CD4-positive, alpha-beta T cell treated with Interleukin-1 beta for 1 hour (primary cell): ENCODE results near the gene KRTAP10-8.
A peak's percentile ranks its signal among the peaks of the same experiment; 100 is the strongest.
"Not testable (repeated sequence)": the region's sequence is repeated elsewhere in the genome, so short reads cannot be mapped to it uniquely, and the experiment has no call there.

ENCODE experiments used
- DNase-seq, 2 donors: peaks; one replicate each; pipeline ENCODE4 v3.0.0-alpha.2; 2020 to 2022

KRTAP10-8 gene

GRCh38 chr21:44579056-44579832 is 32.6 kb upstream of the KRTAP10-8 start:
- no peak for DNase-seq

- no peak for DNase-seq
Observed at GRCh38 chr21:44579833-44580144, 32.1 kb upstream of the KRTAP10-8 start.

GRCh38 chr21:44580231-44580821 is 31.6 kb upstream of the KRTAP10-8 start, which contains the start of gene KRTAP10-5:
TSS of gene KRTAP10-5 (minus strand) at chr21:44580604. CDS start at chr21:44580578, 26 bp downstream.
- not testable (repeated sequence) for DNase-seq

GRCh38 chr21:44581158-44581557 is 30.7 kb upstream of the KRTAP10-8 start:
- DNase-seq: no peak

GRCh38 chr21:44582055-44582454 is 29.8 kb upstream of the KRTAP10-8 start:
- DNase-seq: no peak

GRCh38 chr21:44583089-44583799 is 28.6 kb upstream of the KRTAP10-8 start:
- DNase-seq: no peak

- peak in 1 of 2 donors; percentile 26 for DNase-seq
Observed at GRCh38 chr21:44583800-44584147, 28.1 kb upstream of the KRTAP10-8 start.

- no peak for DNase-seq
Observed at GRCh38 chr21:44585892-44586291, 26.0 kb upstream of the KRTAP10-8 start.

- no peak for DNase-seq
Observed at GRCh38 chr21:44589094-44589493, 22.8 kb upstream of the KRTAP10-8 start.

GRCh38 chr21:44589586-44590305 is 22.1 kb upstream of the KRTAP10-8 start:
- no peak for DNase-seq

GRCh38 chr21:44590311-44590721 is 21.6 kb upstream of the KRTAP10-8 start:
- no peak for DNase-seq

GRCh38 chr21:44590897-44591800 is 20.7 kb upstream of the KRTAP10-8 start:
- not testable (repeated sequence) for DNase-seq

- not testable (repeated sequence) for DNase-seq
Observed at GRCh38 chr21:44591801-44592130, 20.1 kb upstream of the KRTAP10-8 start.

- no peak for DNase-seq
Observed at GRCh38 chr21:44592446-44593311, 19.2 kb upstream of the KRTAP10-8 start, which contains the start of gene KRTAP10-6. TSS of gene KRTAP10-6 (minus strand) at chr21:44592505. CDS start at chr21:44592484, 21 bp downstream.

- no peak for DNase-seq
Observed at GRCh38 chr21:44593598-44594405, 18.1 kb upstream of the KRTAP10-8 start.

GRCh38 chr21:44594406-44594916 is 17.4 kb upstream of the KRTAP10-8 start:
- DNase-seq: no peak

- DNase-seq: no peak
Observed at GRCh38 chr21:44595524-44595923, 16.4 kb upstream of the KRTAP10-8 start.

- no peak for DNase-seq
Observed at GRCh38 chr21:44596068-44596725, 15.7 kb upstream of the KRTAP10-8 start.

GRCh38 chr21:44598061-44598460 is 13.8 kb upstream of the KRTAP10-8 start:
- no peak for DNase-seq
